ENCODE data around the gene ZBTB7C.

ZBTB7C gene

DNA sequence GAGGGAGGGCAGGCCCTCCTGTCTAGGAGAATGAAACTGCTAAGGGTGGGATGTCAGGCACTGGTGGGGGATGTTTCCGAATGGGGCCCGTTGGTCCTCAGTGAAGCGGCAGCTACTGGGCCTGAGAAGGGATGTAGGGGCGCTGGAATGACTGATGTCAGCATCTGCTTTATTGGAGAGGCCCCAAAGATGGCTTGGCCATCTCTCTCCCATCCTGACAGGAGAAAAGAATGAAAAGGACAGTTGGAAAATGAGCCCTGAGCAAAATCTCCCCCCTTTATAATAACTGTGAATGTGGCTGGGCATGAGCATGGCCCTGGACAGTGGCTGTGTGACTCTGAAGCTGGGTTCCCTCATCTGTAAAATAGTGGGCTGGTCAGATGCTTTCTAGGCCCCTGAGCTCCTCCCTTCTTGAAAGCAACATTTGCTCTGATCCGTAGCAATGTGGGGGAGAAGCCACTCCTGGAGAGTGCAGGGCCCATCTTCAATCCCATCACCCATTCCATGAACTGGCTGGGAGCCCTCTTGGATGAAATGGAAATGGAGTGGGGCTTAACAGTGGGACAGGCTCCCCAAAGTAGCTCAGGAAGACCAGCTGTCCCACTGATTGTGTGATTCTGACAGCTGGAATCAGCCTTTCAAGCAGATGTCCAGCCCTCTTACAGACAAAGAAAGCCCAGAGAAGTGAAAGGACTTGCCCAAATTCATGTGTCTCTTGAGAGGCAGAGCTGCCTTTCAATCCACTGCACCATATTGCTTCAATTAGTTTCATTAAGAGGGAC, 246.0 kb downstream of the ZBTB7C start:
- no peak for DNase-seq (ENCODE audit: low read depth)

DNA sequence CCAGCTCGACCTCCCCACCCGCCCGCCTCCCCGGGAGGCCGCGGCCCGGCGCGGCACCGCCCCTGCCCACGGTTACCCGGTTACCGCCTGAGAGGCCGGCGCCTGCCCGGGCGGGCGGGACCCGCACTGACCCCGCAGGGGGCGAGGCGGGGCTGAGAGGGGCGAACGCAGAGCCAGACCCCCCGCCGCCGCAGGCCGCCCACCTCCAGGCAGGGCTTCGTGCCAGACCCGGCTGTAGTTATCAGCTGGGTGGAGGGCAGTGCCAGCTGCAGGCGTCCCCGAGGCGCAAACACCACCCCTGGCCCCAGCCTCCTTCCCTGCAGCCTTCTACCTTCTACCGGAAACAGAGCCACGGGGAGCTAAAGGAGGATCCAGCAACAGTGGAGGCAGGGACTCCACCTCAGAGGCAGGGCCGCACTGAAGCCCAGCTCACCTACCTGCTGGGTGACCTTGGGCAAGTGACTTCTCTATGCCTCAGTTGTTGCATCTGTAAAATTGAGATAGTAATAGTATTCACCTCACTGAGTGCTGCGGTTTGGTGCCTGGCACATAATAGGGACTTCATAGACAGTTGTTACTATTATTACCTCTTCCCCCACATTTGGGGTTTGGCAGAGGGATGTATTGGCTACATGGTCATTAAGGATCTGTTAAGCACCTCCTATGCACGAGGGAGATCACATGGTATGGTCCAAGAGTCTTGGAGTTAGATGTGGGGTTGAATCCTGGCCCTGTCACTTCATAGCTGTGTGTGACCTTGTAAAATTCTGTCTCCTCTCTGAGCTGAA, 247.1 kb downstream of the ZBTB7C start:
- no peak for DNase-seq (ENCODE audit: low read depth)

DNA sequence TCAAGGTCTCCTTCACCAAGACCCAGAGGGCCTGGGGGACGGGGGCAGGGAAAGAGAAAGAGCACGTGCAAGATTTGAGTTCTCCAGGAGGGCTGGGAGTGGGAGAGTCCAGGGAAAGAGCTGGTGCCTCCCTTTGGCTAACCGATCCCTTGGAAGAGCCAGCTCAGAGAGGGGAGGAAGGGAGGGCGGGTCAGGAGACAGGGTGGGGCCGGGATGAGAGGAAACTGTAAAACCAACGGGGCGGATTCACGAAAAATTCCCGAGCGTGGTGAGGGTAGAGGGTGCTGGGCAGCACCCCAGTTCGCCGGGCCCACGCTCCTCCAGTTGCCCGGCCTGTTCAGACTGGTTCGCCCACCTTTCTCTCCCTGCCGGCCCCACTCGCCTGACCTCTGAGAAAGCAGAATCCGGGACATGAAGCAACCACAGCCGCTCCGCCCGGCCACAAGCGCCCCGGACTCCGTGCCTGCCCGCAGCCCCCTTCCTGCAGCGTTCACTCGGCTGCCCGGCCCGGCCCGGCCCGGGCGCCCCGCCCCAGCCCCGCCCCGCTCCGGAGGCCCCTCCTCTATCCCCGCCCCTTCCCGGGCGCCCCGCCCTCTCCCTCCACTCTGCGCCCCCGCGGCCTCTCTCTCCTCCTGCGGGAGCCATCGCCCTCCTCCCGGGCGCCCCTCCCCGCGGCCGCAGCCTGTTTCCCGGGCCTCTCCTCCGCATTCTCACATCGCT, 247.8 kb downstream of the ZBTB7C start:
- peak; percentile 7 for DNase-seq (ENCODE audit: low read depth)

DNA sequence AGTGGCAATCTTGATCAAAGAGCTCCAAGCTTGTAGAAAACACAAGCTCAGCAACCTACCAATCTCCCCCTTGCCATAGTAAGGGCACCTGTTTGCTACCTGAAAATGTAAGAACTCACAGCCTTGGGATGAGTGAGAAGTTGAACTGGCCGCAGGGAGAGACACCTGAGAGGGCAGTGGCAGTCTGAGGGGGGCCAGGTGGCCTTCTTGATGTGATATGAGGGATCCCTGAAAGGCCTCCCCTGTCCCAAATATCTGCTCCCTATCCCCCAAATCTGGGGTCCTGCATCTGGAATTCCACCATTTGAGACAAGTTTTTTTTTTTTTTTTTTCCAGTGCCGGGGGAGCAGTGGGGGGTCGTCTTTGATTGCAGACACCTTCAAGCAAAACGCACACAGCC, 248.6 kb downstream of the ZBTB7C start:
- DNase-seq (ENCODE audit: low read depth), result no peak

DNA sequence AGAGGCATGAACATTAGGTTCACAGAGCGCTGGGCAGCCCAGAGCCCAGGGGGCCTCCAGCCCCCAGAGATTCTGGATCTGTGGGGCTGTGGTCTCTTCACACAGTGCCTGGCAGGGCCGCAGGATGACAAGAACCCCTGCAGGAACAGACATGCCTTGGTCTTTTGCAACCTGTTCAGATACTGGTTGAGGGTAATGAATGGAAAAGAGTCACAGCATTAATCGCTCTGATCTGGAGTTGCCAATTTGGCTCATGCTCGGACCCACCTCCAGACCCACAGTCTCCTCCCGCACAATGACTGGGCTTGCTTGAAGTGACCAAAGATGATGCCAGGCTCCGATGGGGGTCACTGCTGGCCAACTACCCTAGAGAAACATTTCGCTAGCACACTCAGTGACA, 249.4 kb downstream of the ZBTB7C start:
- no peak for DNase-seq (ENCODE audit: low read depth)

DNA sequence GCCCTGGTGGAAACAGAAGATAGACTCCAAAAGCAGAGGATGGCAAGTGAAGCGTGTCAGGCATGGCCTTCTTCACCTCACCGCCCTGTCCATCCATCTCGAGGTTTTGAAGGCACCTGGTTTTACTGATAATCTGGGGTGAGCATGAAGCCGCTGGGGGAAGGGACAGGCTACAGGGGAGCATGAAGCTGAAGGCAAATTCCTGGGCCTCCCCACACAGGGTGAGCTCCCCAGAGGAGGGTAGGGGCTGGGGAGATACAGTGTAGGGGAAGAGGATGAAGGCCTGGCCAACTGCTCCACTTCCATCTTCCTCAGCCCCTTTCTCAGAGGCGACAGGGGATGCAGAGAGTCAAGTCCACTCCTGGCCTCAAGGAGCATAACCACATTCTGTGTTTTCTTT, 250.5 kb downstream of the ZBTB7C start:
- no peak for DNase-seq (ENCODE audit: low read depth)

DNA sequence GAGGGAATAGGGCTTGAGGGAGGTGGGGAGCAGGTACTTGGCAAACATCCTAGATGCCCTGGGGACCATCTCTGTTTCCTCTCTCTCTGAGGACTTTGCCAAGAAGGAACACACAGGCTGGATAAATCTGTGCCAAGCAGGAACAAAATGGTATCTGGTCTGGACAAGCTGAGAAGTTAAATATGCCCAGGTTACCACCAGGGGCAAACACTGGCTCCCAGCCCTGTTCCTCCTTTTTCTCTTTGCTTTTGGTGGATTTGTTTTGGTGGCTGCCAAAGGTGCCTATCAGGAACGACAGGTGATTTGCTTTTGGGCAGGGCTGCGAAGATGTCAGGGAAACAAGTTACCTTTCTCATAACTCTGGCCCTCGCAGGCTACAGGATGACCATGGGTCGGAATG, 251.2 kb downstream of the ZBTB7C start:
- no peak for DNase-seq (ENCODE audit: low read depth)

DNA sequence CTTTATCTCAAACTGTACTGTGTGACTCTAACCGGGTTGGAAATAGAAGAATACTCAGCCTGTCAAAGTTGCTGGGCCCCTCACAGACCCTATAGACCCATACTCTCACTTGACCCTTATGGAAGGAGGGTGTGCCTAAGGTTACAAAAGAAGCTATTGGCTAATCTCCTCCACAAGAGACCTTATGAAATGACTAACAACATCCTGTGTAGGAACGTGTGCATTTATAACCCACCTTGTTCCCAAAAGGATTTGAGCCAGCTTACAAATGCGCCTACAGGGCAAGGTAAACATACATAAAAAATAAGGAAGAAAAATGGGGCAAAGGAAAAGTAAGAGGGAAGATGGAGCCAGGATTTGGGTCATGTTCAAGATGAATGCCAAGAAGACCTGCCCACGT, 253.3 kb downstream of the ZBTB7C start:
- DNase-seq (ENCODE audit: low read depth), result no peak

DNA sequence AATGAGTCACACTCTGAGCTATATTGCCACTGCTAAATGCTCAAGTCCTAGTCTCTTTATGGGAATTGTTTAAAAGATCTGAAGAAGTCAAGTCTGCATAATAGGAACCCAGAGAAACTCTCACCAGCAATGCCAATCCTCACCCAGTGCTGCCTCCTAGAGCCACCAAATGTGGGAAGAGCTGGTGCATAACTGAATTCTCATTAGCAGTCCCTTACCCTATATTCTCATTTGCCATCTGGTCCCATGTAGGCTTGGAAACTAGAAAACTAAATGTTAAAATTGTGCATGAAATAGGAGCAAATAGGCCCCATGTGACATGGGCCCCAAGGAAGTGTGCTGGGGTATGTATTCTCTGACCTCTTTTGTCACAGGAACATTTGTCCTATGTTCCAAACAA, 254.4 kb downstream of the ZBTB7C start:
- DNase-seq (ENCODE audit: low read depth), result no peak

DNA sequence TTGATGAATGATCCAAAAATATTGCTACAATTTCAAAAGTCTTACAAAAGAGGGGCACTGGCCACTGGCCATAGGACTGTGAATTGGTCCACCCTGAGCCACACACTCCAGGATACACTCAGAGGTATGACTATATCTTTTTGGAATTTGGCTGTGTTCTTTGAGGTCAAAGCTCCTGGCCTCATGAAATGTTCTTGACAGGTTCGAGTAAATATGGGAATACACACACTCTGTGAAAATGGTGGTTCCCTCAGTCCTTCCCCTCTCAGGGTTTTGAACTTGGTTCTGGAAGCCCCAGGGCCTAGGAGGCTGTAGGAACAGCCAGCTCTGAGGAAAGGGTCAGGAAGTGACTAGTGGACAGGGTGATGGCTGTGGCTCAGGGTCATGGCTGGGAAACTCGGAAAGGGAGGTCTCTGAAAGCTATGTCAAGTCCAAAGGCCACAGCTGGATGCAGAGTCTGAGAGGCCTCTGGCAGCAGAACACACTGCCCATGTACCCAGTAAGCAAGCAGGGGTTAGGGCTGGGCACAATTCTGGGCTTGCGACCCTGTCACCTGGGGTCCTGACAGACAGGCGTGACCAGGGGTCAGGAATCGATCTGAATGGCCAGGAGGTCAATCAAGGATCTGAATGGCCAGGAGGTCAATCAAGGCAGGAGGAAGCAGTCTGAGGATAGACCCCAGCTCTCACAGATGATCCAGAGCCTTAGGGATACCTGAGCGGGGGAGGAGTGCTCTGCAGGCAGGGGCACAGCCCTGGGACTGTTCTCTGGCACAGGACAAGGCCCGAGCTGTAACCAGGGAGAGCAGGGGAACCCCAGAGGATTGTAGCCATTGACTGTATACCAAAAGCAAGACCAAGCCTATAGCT, 255.3 kb downstream of the ZBTB7C start:
- DNase-seq (ENCODE audit: low read depth), result no peak

DNA sequence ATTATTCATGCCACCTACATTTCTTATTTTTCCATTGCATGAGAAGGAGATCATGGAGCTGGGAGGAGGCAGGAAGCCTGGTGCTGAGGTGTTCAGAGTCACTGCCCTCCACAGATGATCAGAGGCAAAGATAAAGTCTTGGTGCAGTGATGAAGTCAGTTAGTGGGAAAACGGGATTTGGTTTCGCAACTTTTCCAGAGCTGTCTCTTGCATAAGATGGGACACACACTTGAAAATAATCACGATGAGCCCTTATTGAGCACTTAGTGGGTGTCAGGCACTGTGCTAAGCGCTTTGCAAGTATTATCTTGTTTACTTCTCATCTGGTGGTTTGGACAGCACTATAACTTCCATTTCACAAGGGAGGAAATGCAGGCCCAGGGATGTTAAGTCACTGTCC, 256.6 kb downstream of the ZBTB7C start:
- no peak for DNase-seq (ENCODE audit: low read depth)

DNA sequence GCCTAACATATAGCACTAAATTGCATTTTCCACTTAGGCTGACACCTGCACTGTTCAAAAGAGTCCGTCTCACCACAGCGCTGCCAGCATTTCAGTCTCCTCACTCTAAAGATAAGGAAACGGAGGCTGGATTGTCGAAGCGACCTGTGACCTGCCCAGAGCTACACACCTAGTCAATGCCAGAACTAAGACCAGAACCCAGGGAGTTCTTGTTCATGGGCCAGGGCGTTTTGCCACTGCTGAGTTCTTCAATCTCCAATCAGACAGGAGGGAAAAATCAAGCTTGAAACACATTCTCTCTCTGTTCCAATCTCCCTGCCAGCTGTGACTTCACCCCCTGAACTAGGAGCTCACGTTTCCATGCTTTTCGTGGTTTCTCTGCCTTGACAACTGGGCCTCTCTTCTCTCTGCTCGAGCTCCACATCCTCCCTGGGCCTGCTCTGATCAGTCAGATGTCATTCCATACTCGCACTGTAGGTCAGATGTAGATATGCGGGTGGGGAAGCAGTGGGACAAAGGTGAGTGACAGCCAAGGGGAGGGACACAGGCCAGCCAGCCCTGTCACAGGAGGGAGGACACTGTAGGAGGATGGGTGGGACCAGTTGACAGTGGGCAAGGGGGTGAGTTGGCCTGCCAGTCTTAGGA, 257.6 kb downstream of the ZBTB7C start:
- no peak for DNase-seq (ENCODE audit: low read depth)

DNA sequence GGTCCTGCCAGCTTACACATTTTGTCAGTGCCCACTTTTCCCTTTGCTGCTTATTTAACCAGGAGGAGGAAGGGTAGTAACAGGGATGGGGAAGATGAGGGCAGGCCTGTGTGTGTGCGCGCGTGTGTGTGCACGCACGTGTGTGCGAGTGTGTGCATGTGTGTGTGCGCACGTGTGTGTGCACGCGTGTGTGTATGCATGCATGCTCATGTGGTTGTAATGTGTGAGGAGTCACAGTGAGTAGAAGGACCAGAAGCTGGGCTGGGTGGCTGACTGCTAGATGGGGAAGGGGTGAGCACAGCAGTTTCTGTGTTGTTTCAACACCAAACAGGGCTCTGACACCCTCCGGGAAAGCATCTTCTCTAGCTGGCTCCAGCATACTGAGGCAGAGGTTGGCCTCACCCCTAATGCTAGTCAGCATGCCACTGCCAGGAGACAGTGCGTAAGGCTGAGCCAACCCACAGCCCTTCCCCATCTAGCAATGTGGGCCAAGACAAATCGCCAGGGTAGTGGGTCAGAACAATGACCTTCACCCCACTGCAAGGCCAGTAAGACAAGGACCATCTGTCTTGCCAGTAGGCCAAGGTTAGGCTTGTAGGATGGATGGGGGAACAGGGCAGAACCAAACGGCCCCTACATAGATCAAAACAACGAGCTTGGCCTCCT, 260.0 kb downstream of the ZBTB7C start:
- no peak for DNase-seq (ENCODE audit: low read depth)

DNA sequence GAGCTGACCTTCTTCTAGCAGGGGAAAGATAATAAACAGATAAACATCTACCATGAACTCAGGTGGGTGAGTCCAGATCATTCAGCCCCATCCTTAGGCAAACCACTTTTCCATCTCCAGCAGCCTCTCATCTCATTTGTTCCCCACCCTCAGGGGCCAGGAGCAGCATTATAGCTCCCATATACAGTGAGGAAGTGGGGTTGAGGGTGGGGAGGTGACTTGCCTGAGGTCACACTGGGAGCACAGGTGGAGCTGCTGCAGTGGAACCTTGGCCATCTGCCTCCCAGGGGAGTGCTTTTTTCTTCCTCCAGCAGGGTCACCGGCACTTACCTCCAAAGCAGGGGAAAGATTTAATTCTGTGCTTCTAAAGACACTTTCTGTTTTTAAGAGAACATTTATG, 266.2 kb downstream of the ZBTB7C start:
- no peak for DNase-seq (ENCODE audit: low read depth)

DNA sequence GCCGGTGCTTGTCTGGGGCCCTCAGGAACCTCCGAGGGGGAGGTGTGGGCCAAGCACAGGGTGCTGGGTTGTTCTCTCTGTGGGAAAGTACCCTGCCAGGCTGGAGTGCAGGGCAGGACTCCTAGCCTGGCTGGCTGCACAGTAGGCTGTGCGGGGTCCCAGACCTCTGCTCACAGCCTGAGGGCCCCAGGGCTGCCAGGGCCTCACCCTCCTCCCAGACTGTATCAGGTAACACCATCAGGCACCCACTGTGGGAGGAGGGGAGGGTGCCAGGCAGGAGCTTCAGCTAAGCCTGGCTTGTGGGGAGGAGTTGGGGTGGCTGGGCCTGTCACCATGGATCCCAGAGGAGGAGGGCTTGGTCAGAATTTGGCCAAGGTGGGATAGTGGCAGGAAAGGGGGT, 266.8 kb downstream of the ZBTB7C start:
- no peak for DNase-seq (ENCODE audit: low read depth)

DNA sequence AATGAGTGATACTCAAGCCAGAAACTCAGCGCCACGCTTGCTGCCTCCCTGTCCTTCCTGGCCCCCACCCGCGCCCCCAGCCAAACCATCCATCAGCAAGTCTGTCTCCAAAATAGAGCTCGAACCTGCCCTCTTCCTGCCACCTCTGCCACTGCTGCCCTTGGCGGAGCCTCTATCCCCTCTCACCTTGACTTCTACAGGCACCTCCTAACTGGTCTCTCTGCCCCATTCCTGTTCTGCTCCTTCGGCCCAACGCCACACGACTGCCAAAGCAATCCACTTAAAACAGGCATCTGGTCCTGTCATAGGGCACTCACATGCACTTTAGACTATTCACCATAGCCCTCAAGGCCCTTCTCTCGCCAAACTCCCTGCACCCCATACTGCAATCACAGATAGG, 268.5 kb downstream of the ZBTB7C start:
- DNase-seq (ENCODE audit: low read depth), result no peak

DNA sequence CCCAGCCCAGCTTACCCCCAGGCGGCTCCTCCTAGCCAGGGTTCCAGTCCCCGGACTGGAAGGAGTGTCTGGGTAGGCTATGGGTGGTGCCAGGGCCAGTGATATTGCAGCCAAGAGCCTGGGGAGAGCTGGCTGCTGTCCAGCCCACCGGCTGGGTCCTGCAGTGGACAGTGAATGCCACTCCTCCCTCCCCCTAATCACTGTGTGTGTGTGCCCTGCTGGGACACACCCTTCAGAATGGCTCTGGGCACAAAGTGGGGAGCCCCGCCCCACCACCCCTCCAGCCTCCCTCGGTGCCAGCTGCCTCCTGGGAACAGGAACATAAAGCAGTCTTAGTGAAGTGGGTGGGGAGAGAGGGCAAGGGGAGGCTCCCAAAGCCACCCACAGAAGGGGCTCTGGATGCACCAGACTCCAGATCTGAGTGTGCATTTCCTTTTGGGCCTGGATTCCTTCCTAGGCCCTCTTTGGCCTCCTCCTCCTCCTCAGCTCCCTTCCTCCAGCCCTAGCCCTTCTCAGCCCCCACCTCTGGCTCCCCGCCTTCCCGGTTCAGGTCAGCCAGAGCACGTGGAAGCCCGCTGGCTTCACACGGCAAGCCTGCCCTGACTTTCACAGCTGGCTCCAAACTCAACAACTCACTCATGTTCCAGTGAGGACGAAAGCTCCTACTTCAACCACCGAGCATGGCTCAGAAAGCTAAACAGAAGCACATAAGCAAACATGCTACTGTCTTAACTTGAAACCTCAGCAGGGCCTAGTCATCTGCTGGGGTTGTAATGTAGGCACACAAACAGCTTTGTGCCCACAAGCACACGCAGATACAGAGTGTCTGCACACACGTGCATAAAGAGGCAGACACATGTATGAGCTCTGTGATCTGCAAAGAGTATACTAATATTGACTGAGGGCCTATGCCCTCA, 269.5 kb downstream of the ZBTB7C start:
- DNase-seq (ENCODE audit: low read depth), result no peak

DNA sequence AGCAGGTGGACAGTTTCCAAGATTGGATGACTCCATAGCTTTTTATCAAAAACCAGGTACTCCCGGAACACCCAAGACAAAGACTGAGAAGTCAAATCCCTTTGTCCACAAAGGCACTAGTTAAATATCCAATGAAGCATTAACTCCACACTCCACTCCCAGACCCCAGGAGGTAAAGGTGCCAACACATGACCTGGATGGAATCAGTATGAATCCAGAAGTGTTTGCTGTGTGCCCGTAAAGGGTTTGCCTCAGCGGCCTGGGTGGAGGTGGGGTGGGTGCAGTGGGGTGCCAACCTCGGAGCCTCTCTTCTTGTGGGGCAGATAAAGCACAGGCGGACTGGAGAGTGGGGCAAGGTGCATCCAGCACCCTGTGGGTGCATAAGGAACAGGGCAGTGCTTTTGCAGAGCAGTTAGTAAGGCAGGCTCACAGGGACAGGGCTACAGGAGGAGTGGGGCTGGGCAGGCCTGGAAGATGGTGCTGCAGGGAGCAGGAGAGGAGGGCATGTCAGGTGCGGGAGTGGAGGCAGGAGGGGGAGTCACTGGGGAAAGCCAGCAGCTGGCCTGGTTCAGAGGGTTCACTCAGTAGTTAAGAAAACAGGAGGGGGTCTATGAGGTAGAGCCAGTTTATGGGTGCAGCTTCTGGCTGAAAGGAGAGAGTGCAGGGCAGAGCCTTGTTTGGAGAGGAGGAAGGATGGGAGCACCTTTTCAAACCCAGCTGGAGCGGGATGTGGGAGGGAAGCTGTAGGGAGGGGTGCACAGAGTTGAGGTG, 270.3 kb downstream of the ZBTB7C start:
- no peak for DNase-seq (ENCODE audit: low read depth)

DNA sequence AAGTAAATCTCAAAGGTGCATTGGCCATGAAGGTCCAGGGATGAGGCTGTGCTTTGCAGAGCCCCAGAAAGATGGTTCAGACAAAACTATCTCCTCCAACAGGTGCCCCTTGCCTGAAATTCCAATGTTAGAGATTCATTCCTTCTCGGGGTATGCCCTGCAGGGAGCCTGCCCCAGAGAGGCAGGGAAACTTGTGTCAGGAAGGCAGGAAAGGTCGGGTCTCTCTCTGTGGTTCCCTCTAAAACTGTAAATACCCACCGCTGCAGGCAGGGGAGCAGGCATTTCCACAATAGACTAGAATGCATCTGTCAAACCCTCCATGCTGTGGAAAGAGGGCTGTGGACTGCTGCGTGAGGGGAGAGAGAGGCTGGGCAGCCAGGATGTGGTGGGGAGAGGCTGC, 271.0 kb downstream of the ZBTB7C start:
- no peak for DNase-seq (ENCODE audit: low read depth)

Measured in activated gamma-delta T cell treated with anti-CD3 and anti-CD28 coated beads, Interleukin-2, amount 50 U/mL, for 16 hours (primary cell).